Osteoblast (primary cell): Measurements from ENCODE around the gene NFIL3. TPM values are rescaled to one million over a fixed set of nuclear protein-coding genes. Genes with fewer than 3 reads are reported as not detected.
A peak's percentile ranks its signal among the peaks of the same experiment; 100 is the strongest.
"Not testable (repeated sequence)": the region's sequence is repeated elsewhere in the genome, so short reads cannot be mapped to it uniquely, and the experiment has no call there.

Experiments used
- DNase-seq: peaks from one replicate; pipeline ENCODE4 v3.0.0; 2011; ENCODE audit warnings: low spot score, mixed read lengths; ENCODE audit not compliant: insufficient read length; ENCODE audit errors: missing footprints
- H2AFZ ChIP-seq: 2 replicates; pipeline ENCODE4 v1.6.0; 2011; ENCODE audit warnings: mild to moderate bottlenecking, low read length
- H3K27ac ChIP-seq: 2 replicates; pipeline ENCODE4 v1.5.1; 2011; ENCODE audit warnings: mild to moderate bottlenecking, low read depth, low read length, moderate library complexity
- H3K27me3 ChIP-seq: 2 replicates; pipeline ENCODE4 v1.6.0; 2012; ENCODE audit warnings: mild to moderate bottlenecking, control low read depth, inconsistent platforms, low read length, moderate library complexity; ENCODE audit not compliant: insufficient read depth
- H3K36me3 ChIP-seq: 2 replicates; pipeline ENCODE4 v1.5.1; 2011; ENCODE audit warnings: mild to moderate bottlenecking, low read length, control low read depth, moderate library complexity; ENCODE audit not compliant: insufficient read depth
- H3K4me1 ChIP-seq: 2 replicates; pipeline ENCODE4 v1.5.1; 2011; ENCODE audit warnings: mild to moderate bottlenecking, low read length, control low read depth, moderate library complexity; ENCODE audit not compliant: insufficient read depth
- H3K4me2 ChIP-seq: 2 replicates; pipeline ENCODE4 v1.6.0; 2011; ENCODE audit warnings: mild to moderate bottlenecking, low read length; ENCODE audit not compliant: insufficient read depth
- H3K4me3 ChIP-seq: fragments of 200-600 bp; sonication (generic); 3 replicates; pipeline ENCODE4 v1.5.1; 2012; ENCODE audit warnings: mild to moderate bottlenecking, low read length, inconsistent platforms; ENCODE audit not compliant: insufficient read depth
- H3K79me2 ChIP-seq: 2 replicates; pipeline ENCODE4 v1.6.0; 2012; ENCODE audit warnings: mild to moderate bottlenecking, low read length, control low read depth, inconsistent platforms; ENCODE audit not compliant: insufficient read depth
- H3K9me3 ChIP-seq: 2 replicates; pipeline ENCODE4 v1.5.1; 2011; ENCODE audit warnings: low read depth, low read length, control low read depth
- H4K20me1 ChIP-seq: 2 replicates; pipeline ENCODE4 v1.6.0; 2012; ENCODE audit warnings: mild to moderate bottlenecking, low read length, control low read depth; ENCODE audit not compliant: insufficient read depth
- CTCF ChIP-seq: IDR thresholded peaks from 2 replicates; pipeline ENCODE4 v1.5.1; 2011; ENCODE audit warnings: mild to moderate bottlenecking, low read depth, low read length, moderate library complexity; ENCODE audit errors: extremely low read depth
- total RNA-seq: library from RNA; depleted of rRNA; stranded (reverse); fragments of >200 nt; gene quantifications from 2 replicates; pipeline ENCODE4 v1.2.3, GENCODE V29; 2012

Gene NFIL3, protein sequence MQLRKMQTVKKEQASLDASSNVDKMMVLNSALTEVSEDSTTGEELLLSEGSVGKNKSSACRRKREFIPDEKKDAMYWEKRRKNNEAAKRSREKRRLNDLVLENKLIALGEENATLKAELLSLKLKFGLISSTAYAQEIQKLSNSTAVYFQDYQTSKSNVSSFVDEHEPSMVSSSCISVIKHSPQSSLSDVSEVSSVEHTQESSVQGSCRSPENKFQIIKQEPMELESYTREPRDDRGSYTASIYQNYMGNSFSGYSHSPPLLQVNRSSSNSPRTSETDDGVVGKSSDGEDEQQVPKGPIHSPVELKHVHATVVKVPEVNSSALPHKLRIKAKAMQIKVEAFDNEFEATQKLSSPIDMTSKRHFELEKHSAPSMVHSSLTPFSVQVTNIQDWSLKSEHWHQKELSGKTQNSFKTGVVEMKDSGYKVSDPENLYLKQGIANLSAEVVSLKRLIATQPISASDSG
- 26.1 and 28.3 TPM in 2 replicates for total RNA-seq

DNA sequence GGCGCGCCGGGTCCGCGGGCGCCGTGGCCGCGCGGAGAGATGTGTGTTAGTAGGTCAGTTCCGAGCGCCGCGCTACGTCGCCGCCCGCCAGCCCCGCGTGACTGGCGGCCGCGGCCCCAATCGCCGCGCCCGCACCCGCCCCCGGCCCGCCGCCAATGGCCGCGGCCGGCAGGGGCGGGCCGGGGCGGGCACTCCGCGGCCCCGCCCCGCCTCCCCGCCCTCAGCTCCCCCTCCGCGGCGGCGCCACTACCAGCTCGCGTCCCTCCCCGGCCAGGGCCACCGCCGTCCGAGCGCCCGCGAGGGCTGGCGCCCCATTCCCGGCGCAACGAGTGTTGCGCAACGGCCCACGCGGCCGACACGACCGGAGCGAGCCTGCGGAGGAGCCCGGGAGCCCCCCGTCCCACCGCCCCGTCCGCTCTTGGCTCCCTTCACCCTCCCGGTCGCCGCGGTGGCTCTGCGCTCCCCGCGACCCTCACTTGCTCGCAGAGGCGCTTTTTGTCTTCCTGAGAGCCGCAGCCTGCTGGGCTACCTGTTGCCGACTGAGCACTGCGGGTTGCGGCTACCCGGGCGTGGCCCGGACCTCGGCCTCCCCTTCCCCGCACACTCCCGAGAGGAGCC, at the start of gene NFIL3:
Gene NFIL3, minus strand, starts transcription at position 48 of the 618 bp plus-strand sequence. CDS start 13,098 bp downstream, outside the sequence.
- H3K4me2 ChIP-seq = peak within 1 kb of the TSS; percentile 94
- peaks cover 49% of the 10 kb centered on the region for H3K4me1 ChIP-seq
- peaks cover 33% of the 10 kb centered on the region for H3K79me2 ChIP-seq

DNA sequence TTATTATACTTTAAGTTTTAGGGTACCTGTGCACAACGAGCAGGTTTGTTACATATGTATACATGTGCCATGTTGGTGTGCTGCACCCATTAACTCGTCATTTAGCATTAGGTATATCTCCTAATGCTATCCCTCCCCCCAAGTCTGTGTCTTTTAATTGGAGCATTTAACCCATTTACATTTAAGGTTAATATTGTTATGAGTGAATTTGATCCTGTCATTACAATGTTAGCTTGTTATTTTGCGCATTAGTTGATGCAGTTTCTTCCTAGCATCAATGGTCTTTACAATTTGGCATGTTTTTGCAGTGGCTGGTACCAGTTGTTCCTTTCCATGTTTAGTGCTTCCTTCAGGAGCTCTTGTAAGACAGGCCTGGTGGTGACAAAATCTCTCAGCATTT, 47.9 kb upstream of the NFIL3 start:
- not testable (repeated sequence) for H4K20me1 ChIP-seq, H3K4me2 ChIP-seq, DNase-seq, H3K4me3 ChIP-seq, H3K9me3 ChIP-seq, H2AFZ ChIP-seq, H3K27me3 ChIP-seq, H3K36me3 ChIP-seq, H3K27ac ChIP-seq, H3K79me2 ChIP-seq, H3K4me1 ChIP-seq

More for the DNA sequence above, at the start of gene NFIL3:
- Histone ChIP-seq H3K27ac (peak within 1 kb of the TSS; percentile 89), H3K36me3 (no peaks in the 10 kb centered on the region), H3K4me3 (peak within 1 kb of the TSS; percentile 92), H3K9me3 (no peaks in the 10 kb centered on the region), H2AFZ (peak within 1 kb of the TSS; percentile 68), H4K20me1 (no peaks in the 10 kb centered on the region), H3K27me3 (no peaks in the 10 kb centered on the region)
- no peak for TF ChIP-seq CTCF
- peak; percentile 98 for DNase-seq

DNA sequence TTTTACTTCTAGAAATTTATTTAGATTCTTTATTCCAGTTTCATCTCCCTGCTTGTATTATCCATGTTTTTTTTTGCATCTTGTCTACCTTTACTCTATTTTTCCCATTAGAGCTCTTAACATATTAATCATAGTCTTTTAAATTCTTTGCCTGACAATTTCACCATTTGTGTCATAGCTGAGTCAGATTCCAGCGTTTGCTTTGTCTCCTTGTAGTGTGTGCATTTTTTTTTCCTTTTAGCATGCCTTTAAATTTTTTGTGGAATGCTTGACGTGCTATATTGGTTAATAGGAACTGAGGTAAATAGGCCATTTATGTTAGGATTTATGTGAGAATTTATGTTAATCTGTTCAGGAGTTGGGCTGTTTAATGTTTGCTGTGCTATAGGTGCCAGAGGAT, 41.8 kb upstream of the NFIL3 start:
- H3K36me3 ChIP-seq = no peaks in the 10 kb centered on the region
- no peaks in the 10 kb centered on the region for H3K79me2 ChIP-seq
- H2AFZ ChIP-seq = peak overlapping the region; percentile 13
- TF ChIP-seq CTCF = no peak
- no peak for DNase-seq
- H4K20me1 ChIP-seq = no peaks in the 10 kb centered on the region
- H3K4me2 ChIP-seq = no peak overlapping the region
- H3K27ac ChIP-seq = peak overlapping the region; percentile 76
- no peaks in the 10 kb centered on the region for H3K27me3 ChIP-seq
- H3K4me1 ChIP-seq = peaks cover 13% of the 10 kb centered on the region
- no peak overlapping the region for H3K4me3 ChIP-seq
- H3K9me3 ChIP-seq = no peaks in the 10 kb centered on the region

GRCh38 chr9:91458906-91459305, 35.3 kb upstream of the NFIL3 start:
- no peak overlapping the region for H3K4me3 ChIP-seq
- no peaks in the 10 kb centered on the region for H3K27me3 ChIP-seq
- no peak for DNase-seq
- H2AFZ ChIP-seq = no peak overlapping the region
- no peaks in the 10 kb centered on the region for H3K4me1 ChIP-seq
- H3K36me3 ChIP-seq = no peaks in the 10 kb centered on the region
- no peaks in the 10 kb centered on the region for H4K20me1 ChIP-seq
- no peak overlapping the region for H3K27ac ChIP-seq
- no peaks in the 10 kb centered on the region for H3K9me3 ChIP-seq
- H3K4me2 ChIP-seq = no peak overlapping the region
- no peaks in the 10 kb centered on the region for H3K79me2 ChIP-seq
- no peak for TF ChIP-seq CTCF
